ENCODE results near the gene CYP26B1.
"Not testable (repeated sequence)": the region's sequence is repeated elsewhere in the genome, so short reads cannot be mapped to it uniquely, and the experiment has no call there.

Gene CYP26B1

GRCh38 chr2:72095364-72095763 lies 52.3 kb downstream of the CYP26B1 start:
- no peak overlapping the region for H3K27ac ChIP-seq (ENCODE audit: low read depth, low read length)
- H3K9me3 ChIP-seq (ENCODE audit: control insufficient read depth in 1 of 2, low read length in 2 of 2), result no peaks in the 10 kb centered on the region
- no peak overlapping the region for H3K9ac ChIP-seq (ENCODE audit: low read depth in 1 of 2, low read length in 2 of 2)
- H3K36me3 ChIP-seq (ENCODE audit: control insufficient read depth in 1 of 2, insufficient read depth in 2 of 2, low read length in 2 of 2), result no peaks in the 10 kb centered on the region
- peaks cover 15% of the 10 kb centered on the region in 2 donors for H3K4me1 ChIP-seq (ENCODE audit: control insufficient read depth in 1 of 2, insufficient read depth in 2 of 2, low read length in 2 of 2)
- H3K4me3 ChIP-seq (ENCODE audit: low read depth in 1 of 2, low read length in 2 of 2), result no peak overlapping the region
- H3K27me3 ChIP-seq (ENCODE audit: control insufficient read depth in 1 of 2, insufficient read depth in 2 of 2, low read length in 2 of 2), result no peaks in the 10 kb centered on the region

GRCh38 chr2:72094701-72095100 lies 53.0 kb downstream of the CYP26B1 start:
- H3K27ac ChIP-seq (ENCODE audit: low read depth, low read length), result no peak overlapping the region
- H3K9ac ChIP-seq (ENCODE audit: low read depth in 1 of 2, low read length in 2 of 2), result no peak overlapping the region
- H3K4me1 ChIP-seq (ENCODE audit: control insufficient read depth in 1 of 2, insufficient read depth in 2 of 2, low read length in 2 of 2), result peaks cover 15% of the 10 kb centered on the region in 2 donors
- no peak overlapping the region for H3K4me3 ChIP-seq (ENCODE audit: low read depth in 1 of 2, low read length in 2 of 2)
- no peaks in the 10 kb centered on the region for H3K27me3 ChIP-seq (ENCODE audit: control insufficient read depth in 1 of 2, insufficient read depth in 2 of 2, low read length in 2 of 2)
- no peaks in the 10 kb centered on the region for H3K9me3 ChIP-seq (ENCODE audit: control insufficient read depth in 1 of 2, low read length in 2 of 2)
- no peaks in the 10 kb centered on the region for H3K36me3 ChIP-seq (ENCODE audit: control insufficient read depth in 1 of 2, insufficient read depth in 2 of 2, low read length in 2 of 2)

DNA sequence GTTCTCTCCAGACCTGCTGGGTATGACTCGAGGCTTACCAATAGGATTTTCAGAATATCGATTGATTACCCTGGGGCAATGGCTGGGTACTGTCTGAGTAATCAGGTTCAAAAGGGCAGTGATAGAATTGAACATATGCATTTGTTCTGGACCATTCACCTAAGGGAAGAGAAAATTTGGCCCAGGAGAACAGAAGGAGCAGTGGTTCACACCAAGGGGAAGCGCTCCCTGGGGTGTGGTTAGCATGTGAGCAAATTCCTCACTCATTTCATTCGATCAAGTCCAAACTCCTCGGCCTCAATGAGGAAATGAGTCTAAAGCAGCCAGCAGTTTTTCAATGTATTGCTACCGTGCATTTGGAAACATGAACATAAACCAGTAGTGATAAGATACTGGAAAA lies 55.6 kb downstream of the CYP26B1 start:
- Histone ChIP-seq H3K27me3 (ENCODE audit: control insufficient read depth in 1 of 2, insufficient read depth in 2 of 2, low read length in 2 of 2) (no peaks in the 10 kb centered on the region), H3K9ac (ENCODE audit: low read depth in 1 of 2, low read length in 2 of 2) (no peak overlapping the region), H3K4me3 (ENCODE audit: low read depth in 1 of 2, low read length in 2 of 2) (no peak overlapping the region), H3K36me3 (ENCODE audit: control insufficient read depth in 1 of 2, insufficient read depth in 2 of 2, low read length in 2 of 2) (no peaks in the 10 kb centered on the region), H3K9me3 (ENCODE audit: control insufficient read depth in 1 of 2, low read length in 2 of 2) (no peaks in the 10 kb centered on the region), H3K27ac (ENCODE audit: low read depth, low read length) (no peak overlapping the region), H3K4me1 (ENCODE audit: control insufficient read depth in 1 of 2, insufficient read depth in 2 of 2, low read length in 2 of 2) (peaks cover 15% of the 10 kb centered on the region in 2 donors)

DNA sequence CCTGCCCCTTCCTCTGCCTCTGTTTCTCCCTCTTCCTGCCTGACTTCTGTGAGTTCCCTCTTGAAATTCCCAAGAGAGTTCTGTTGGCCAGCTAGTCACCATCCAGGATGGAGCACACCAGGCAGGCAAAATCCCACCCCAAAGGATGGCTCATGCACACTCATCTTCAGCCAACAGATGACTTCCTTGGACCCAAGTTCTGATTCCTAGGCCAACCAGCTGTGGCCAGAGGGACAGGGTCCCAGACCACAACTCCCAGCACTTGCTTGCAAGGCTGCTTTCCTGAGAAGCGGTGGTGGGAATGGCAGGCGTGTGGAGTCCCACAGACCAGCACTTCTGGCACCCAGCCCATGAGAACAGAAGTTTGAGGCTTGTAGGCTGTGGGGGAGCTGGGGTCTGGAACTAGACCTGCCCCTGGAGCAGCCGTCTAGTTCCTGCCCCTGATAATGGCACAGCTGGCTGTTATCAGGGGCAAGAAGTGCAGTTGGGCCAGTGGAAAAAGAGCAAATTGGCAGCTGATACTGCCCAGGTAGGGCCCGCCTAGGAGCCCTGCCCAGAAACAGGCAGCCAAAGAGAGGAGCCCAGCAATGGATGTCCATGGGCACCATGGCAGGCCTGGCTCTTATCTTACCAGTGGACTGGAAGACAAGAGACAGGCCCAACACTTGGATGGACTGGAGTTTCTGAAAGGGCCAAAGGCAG lies 56.7 kb downstream of the CYP26B1 start:
- H3K9ac ChIP-seq (ENCODE audit: low read depth in 1 of 2, low read length in 2 of 2), result no peak overlapping the region
- no peak overlapping the region for H3K4me3 ChIP-seq (ENCODE audit: low read depth in 1 of 2, low read length in 2 of 2)
- peaks cover 15% of the 10 kb centered on the region in 2 donors for H3K4me1 ChIP-seq (ENCODE audit: control insufficient read depth in 1 of 2, insufficient read depth in 2 of 2, low read length in 2 of 2)
- H3K9me3 ChIP-seq (ENCODE audit: control insufficient read depth in 1 of 2, low read length in 2 of 2), result no peaks in the 10 kb centered on the region
- H3K27ac ChIP-seq (ENCODE audit: low read depth, low read length), result no peak overlapping the region
- no peaks in the 10 kb centered on the region for H3K27me3 ChIP-seq (ENCODE audit: control insufficient read depth in 1 of 2, insufficient read depth in 2 of 2, low read length in 2 of 2)
- H3K36me3 ChIP-seq (ENCODE audit: control insufficient read depth in 1 of 2, insufficient read depth in 2 of 2, low read length in 2 of 2), result no peaks in the 10 kb centered on the region

DNA sequence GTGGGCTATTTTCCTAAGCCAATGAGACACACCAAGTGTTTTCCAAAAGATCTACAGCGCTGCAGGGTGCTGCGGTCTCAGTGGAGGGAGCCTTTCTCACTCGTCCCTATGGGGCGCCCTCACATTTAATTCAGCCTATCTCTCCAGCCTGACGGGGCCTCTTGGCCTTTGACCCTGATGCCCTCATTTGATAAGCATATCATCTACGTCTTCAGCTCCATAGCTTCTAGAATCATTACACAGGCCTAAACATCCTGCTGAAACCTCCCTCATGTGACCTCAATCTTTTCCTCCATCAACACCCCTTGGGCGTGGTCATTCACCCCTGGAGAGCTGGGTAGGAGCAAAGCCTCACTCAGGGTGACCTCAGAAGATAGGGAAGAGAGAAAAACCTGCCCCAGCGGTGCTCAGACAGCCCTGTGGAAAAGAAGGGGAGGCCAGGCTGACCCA lies 57.4 kb downstream of the CYP26B1 start:
- Histone ChIP-seq H3K27ac (ENCODE audit: low read depth, low read length) (no peak overlapping the region), H3K9me3 (ENCODE audit: control insufficient read depth in 1 of 2, low read length in 2 of 2) (no peaks in the 10 kb centered on the region), H3K4me1 (ENCODE audit: control insufficient read depth in 1 of 2, insufficient read depth in 2 of 2, low read length in 2 of 2) (peaks cover 15% of the 10 kb centered on the region in 2 donors), H3K27me3 (ENCODE audit: control insufficient read depth in 1 of 2, insufficient read depth in 2 of 2, low read length in 2 of 2) (no peaks in the 10 kb centered on the region), H3K36me3 (ENCODE audit: control insufficient read depth in 1 of 2, insufficient read depth in 2 of 2, low read length in 2 of 2) (no peaks in the 10 kb centered on the region), H3K9ac (ENCODE audit: low read depth in 1 of 2, low read length in 2 of 2) (no peak overlapping the region), H3K4me3 (ENCODE audit: low read depth in 1 of 2, low read length in 2 of 2) (no peak overlapping the region)

- Histone ChIP-seq H3K27me3 (ENCODE audit: control insufficient read depth in 1 of 2, insufficient read depth in 2 of 2, low read length in 2 of 2) (no peaks in the 10 kb centered on the region), H3K9me3 (ENCODE audit: control insufficient read depth in 1 of 2, low read length in 2 of 2) (no peaks in the 10 kb centered on the region), H3K4me1 (ENCODE audit: control insufficient read depth in 1 of 2, insufficient read depth in 2 of 2, low read length in 2 of 2) (peaks cover 15% of the 10 kb centered on the region in 2 donors), H3K27ac (ENCODE audit: low read depth, low read length) (no peak overlapping the region), H3K9ac (ENCODE audit: low read depth in 1 of 2, low read length in 2 of 2) (no peak overlapping the region), H3K4me3 (ENCODE audit: low read depth in 1 of 2, low read length in 2 of 2) (no peak overlapping the region), H3K36me3 (ENCODE audit: control insufficient read depth in 1 of 2, insufficient read depth in 2 of 2, low read length in 2 of 2) (no peaks in the 10 kb centered on the region)
These were observed 58.1 kb downstream of the CYP26B1 start for GRCh38 chr2:72089537-72089936.

GRCh38 chr2:72089028-72089427 lies 58.6 kb downstream of the CYP26B1 start:
- H3K27ac ChIP-seq (ENCODE audit: low read depth, low read length), result no peak overlapping the region

GRCh38 chr2:72086871-72087633 lies 60.6 kb downstream of the CYP26B1 start:
- not testable (repeated sequence) for H3K27me3 ChIP-seq (ENCODE audit: control insufficient read depth in 1 of 2, insufficient read depth in 2 of 2, low read length in 2 of 2); H3K36me3 ChIP-seq (ENCODE audit: control insufficient read depth in 1 of 2, insufficient read depth in 2 of 2, low read length in 2 of 2); H3K9ac ChIP-seq (ENCODE audit: low read depth in 1 of 2, low read length in 2 of 2); H3K9me3 ChIP-seq (ENCODE audit: control insufficient read depth in 1 of 2, low read length in 2 of 2); H3K27ac ChIP-seq (ENCODE audit: low read depth, low read length); H3K4me3 ChIP-seq (ENCODE audit: low read depth in 1 of 2, low read length in 2 of 2)
- H3K4me1 ChIP-seq (ENCODE audit: control insufficient read depth in 1 of 2, insufficient read depth in 2 of 2, low read length in 2 of 2), result peaks cover 6 to 11% of the 10 kb centered on the region in 2 donors

More at GRCh38 chr2:72089028-72089427, 58.6 kb downstream of the CYP26B1 start:
- Histone ChIP-seq H3K9me3 (ENCODE audit: control insufficient read depth in 1 of 2, low read length in 2 of 2) (no peaks in the 10 kb centered on the region), H3K4me1 (ENCODE audit: control insufficient read depth in 1 of 2, insufficient read depth in 2 of 2, low read length in 2 of 2) (peaks cover 15% of the 10 kb centered on the region in 2 donors), H3K4me3 (ENCODE audit: low read depth in 1 of 2, low read length in 2 of 2) (no peak overlapping the region), H3K27me3 (ENCODE audit: control insufficient read depth in 1 of 2, insufficient read depth in 2 of 2, low read length in 2 of 2) (no peaks in the 10 kb centered on the region), H3K9ac (ENCODE audit: low read depth in 1 of 2, low read length in 2 of 2) (no peak overlapping the region), H3K36me3 (ENCODE audit: control insufficient read depth in 1 of 2, insufficient read depth in 2 of 2, low read length in 2 of 2) (no peaks in the 10 kb centered on the region)

DNA sequence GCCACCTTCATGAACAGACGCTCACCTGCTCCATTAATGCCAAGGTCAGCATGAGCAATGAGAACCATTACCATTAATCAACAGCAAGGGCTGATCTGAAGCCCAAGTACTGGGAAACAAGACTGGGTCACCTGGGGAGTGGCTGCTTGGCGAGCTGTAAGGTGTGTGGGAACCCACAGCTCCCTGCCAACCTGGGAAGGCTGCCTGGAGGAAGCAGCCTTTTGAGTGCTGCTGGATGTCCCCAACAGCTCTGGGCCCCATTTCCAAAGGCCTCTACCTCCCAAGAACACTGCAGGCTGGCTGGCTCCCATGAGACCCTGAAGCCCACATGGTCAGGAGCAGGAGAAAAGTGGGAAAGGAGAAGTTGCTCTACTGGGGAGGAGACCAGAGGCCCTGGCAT lies 62.1 kb downstream of the CYP26B1 start:
- H3K9ac ChIP-seq (ENCODE audit: low read depth in 1 of 2, low read length in 2 of 2), result no peak overlapping the region
- no peaks in the 10 kb centered on the region for H3K36me3 ChIP-seq (ENCODE audit: control insufficient read depth in 1 of 2, insufficient read depth in 2 of 2, low read length in 2 of 2)
- H3K4me3 ChIP-seq (ENCODE audit: low read depth in 1 of 2, low read length in 2 of 2), result no peak overlapping the region
- H3K27me3 ChIP-seq (ENCODE audit: control insufficient read depth in 1 of 2, insufficient read depth in 2 of 2, low read length in 2 of 2), result no peaks in the 10 kb centered on the region
- no peak overlapping the region for H3K27ac ChIP-seq (ENCODE audit: low read depth, low read length)
- H3K4me1 ChIP-seq (ENCODE audit: control insufficient read depth in 1 of 2, insufficient read depth in 2 of 2, low read length in 2 of 2), result no peaks in the 10 kb centered on the region
- no peaks in the 10 kb centered on the region for H3K9me3 ChIP-seq (ENCODE audit: control insufficient read depth in 1 of 2, low read length in 2 of 2)

DNA sequence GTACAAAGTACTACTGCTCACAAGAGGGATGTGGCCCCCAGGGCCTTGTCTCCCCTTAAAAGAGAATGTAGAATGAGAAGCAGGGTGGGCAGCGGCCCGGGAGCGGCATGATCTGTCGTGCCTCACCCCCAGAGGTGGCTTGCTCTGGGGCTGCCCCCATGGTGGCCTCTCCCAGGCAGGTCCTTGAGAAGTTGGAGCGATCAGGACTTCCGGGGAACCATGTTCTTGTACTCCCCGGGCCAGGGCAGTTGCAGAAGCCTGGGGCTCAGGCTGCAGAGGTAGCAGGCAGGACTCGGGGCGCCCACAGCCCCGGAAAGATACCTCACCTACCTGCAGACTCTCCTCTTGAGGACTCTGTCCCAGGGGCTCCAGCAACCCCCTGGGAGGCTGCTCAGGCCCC lies 62.6 kb downstream of the CYP26B1 start:
- H3K4me3 ChIP-seq (ENCODE audit: low read depth in 1 of 2, low read length in 2 of 2), result no peak overlapping the region
- no peaks in the 10 kb centered on the region for H3K27me3 ChIP-seq (ENCODE audit: control insufficient read depth in 1 of 2, insufficient read depth in 2 of 2, low read length in 2 of 2)
- no peak overlapping the region for H3K9ac ChIP-seq (ENCODE audit: low read depth in 1 of 2, low read length in 2 of 2)
- H3K27ac ChIP-seq (ENCODE audit: low read depth, low read length), result no peak overlapping the region
- H3K36me3 ChIP-seq (ENCODE audit: control insufficient read depth in 1 of 2, insufficient read depth in 2 of 2, low read length in 2 of 2), result no peaks in the 10 kb centered on the region
- no peaks in the 10 kb centered on the region for H3K4me1 ChIP-seq (ENCODE audit: control insufficient read depth in 1 of 2, insufficient read depth in 2 of 2, low read length in 2 of 2)
- no peaks in the 10 kb centered on the region for H3K9me3 ChIP-seq (ENCODE audit: control insufficient read depth in 1 of 2, low read length in 2 of 2)
